OCI-M1 (cell line): Measurements from ENCODE around the gene WNK2.

Experiments used
- DNase-seq: peaks from one replicate; lab custom pipeline; 2025; lab: John Stamatoyannopoulos, UW

The WNK2 gene

DNA sequence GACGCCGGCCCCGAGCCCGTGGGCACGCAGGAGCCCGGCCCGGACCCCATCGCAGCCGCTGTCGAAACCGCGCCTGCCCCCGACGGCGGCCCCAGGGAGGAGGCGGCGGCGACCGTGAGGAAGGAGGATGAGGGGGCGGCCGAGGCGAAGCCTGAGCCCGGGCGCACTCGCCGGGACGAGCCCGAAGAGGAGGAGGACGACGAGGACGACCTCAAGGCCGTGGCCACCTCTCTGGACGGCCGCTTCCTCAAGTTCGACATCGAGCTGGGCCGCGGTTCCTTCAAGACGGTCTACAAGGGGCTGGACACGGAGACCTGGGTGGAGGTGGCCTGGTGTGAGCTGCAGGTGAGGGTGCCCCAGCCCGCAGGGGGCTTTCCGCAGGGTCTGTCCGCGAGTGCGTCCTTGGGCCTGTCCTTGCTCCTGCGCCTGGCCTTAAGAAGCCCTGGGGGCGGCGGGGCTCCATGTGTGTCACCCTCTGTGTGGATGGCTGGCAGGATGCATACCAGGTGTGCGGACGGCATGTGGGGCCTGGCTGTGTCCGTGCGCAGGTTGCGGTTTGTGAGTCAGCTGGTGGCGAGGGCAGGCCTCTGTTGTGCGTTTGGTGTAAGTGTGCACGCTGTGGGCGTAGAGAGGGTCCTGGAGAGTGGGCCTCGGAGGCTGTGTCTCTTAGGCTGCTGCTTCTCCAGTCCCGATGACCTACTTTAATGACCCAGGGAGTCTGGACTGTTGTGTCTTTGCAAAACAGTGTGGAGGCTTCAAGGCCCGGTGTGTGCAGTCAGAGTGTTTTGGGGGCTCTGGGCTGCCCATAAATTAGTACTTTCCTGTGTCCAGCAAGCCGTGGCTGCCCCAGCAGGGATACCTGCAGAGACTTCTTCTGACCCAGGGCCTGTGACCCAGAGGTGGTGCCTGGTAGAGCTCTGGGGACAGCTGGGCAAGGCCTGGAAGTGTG, 1.6 kb downstream of the WNK2 start:
- DNase-seq = no peak

DNA sequence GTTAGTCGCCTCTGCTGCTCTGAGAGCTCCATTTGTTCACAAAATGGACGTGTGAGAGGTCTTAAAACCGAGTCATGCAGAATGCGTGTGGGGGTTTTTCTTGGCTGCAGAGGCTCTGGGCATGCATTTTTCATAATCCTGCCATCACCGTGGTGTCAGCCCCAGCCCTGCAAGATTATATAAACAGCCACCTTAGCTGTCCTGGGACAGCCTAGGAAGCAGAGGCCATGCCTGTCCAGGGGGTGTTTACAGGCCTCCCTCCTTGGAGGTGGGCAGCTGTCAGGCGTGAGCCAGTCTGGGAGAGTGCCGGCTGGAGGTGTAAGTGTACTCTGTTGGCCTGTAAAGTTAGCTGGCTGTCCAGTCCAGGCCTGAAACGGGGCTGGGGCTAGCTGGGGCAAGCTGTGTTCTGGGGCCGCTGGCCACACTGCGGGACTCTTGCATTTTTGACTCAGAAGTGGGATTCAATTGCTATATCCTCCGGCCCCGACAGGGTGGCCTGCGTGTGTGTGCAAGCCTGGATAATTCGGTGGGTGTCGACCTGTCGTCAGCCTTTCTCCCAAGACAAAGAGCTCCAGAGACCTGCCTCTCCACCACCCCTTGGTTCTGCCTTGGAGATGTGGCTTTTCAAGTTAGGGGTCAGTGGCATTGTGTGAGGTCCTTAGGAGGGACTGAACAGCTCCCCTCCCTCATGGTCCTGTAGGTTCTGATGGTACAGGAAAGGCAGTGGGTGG, 2.4 kb downstream of the WNK2 start:
- DNase-seq = no peak

DNA sequence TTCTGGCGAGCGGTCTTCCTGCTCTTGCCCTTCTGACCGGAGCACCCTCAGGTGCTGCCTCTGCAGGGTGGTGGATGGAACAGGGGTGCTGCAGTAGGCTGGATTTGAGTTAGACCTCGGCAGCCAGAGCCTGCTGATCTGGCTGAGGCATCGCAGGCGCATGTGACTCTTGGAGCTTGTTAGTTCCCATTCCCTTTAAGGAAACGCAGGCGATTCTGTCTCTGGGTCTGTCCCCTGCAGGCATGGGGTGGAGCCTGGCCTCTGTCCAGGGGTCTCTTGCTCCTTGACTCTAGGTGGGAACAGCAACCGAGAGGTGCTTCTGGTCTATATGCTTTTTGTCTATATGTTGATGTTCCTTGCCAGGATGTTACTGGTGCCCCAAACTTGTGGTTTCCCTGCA, 3.1 kb downstream of the WNK2 start:
- DNase-seq = no peak

DNA sequence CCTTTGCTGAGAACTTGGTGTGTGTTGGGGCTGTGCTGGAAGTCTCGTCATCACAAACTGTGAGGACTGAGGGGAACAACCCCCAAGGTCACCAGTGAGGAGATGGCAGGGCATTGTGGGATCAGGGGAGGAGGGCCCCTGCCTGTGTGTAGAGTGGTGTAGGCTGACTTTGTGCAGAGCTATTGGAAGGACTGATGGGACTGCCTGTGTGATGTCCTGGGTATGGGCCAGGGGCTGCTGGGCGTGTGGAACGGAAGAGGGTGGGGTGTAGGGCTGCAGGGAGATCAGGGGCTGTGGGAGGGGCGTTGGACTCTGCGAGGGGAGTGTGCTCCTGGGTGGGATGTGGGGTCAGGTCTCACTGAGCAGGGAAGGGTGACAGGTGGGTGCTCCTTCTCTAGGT, 3.6 kb downstream of the WNK2 start:
- no peak for DNase-seq

DNA sequence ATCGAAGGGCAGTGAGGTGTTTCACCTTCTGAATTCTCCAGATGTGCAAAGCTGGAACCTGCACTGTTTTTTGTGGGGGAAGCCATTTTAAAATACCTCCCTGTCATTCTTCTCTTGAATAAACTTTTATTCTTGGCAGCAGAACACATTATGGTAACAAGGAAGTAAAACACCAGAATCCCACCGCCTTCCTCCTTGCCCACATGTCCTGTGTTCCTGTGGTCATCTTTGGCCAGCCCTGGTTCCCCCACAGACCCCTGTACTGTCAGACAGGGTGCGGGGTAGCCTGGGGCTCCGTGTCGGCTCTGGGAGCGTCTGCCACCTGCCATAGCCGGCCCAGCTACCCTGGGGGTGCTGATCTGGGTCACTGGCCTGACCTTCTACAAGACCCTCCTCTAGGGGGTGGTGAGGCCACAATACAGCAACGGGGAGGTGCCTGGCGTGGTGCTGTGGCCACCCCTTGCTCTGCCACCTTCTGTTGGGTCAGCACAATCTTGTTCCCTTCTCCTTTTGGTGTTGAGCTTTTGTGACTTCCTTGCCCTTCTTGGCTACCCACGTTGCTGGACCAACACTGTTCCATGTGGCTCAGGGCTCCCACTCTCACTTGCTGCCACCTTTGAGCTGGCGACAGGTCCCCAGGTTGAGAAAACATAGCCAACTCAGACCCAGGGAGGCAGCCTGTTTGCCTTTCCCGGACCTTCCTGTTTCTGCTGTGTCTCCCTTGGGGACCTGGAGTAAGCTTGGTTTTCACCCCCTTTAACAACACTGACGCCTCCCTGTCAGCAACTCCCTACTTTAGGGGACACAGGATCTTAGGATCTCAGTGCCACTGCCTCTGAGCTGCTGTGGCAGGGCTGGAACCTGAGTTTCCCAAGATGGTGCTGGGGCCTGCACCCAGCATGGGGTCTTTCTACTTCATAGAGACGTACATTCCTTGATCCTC, 4.8 kb downstream of the WNK2 start:
- DNase-seq = no peak

DNA sequence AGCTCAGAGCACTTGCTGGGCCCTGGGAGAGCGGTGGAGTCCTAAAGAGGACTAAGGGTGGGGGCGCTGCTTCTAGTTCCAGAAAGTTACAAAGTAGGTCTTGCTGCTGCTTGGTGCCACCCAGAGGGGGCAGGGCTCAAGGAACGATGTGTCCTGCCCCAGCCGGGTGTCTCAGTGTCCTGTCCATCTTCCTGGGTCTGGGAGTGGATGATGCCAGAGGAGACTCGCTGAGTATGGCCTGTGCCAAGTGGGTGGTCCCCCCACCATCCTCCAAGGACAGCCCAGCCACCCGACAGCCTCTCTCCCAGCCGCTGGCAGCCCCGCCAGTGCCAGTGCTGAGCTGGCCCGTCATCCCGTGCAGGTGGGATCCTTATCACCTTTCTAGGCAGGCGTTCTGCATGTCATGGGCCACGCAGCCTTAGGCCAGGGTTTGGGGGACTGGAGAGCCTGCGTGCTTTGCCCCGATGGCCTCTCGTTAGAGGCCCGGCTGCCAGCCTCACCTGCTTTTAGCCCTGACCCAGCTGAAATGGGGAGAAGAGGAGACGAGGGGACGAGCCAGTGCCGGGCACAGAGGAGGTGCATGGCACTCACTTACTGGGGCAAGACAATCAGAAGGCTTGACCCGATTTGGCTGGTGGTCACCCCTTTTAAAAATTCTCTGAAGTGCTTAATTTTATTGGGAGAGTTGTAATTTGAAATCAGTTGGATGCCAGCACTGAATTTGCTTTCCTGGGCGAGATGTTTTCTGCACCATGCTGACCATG, 5.6 kb downstream of the WNK2 start:
- DNase-seq = no peak

DNA sequence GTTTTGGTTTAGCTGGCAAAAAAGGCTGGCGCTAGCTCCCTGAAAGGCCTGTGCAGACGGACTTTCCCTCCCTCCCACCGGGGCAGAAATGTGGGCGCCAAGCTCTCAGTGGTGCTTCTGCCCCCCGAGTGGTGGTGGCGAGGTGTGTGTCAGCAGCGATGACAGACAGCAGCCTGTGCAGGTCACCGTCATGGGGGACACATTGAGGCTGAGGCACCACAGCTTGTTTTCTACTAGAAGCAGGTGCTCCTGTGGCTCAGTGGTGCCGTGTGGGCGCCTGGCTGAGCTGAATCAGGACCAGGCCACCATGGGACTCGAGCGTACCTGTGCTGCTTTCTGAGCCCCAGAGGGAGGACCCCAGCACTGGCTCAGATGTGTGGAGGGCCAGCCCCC, 6.2 kb downstream of the WNK2 start:
- no peak for DNase-seq

DNA sequence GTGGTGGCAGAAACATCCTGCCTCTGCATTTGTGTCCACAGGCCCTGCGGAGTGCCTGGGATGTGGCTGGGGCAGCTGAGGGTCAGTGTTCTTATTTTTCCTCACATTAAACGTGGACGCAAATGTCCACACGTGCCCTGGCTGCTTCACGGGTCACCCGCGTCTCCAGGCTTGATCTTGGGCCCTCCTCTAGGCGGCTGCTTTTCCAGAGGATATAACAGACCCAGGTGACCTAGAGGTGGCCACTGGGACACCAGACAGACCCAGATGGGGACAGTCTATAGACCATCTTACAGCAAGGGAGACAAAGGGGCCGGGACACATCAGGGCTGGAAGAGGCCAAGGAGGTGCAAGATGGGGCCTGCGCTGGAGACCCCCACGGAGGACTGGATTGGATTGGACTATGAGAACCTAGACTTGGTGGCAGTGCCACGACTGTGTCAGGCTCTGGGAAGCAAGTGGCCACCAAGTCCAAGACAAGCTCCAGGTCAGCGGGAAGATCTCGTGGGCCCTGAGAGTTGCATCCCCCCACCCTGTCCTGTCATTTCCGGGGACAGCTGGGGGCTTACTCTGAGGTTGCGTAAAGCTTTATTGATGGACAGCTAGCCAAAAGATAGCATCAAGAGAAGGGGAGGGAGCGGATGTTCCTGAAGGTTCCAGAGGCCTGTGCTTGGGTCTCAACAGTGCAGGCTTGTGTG, 6.9 kb downstream of the WNK2 start:
- no peak for DNase-seq

DNA sequence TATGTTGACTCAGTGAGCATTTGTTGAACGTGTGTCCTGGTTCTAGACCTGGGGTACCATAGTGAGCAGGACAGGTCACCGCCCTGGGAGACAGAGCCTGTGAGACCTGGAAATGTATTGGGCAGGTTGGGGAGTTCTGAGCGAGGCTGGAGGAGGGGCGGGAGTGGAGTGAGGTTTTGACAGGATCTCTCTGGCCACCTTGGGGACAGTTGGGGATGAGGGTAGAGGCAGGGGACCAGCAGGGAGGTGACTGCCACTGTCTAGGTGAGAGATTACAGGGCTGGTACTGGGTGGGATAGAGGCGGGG, 7.4 kb downstream of the WNK2 start:
- no peak for DNase-seq

DNA sequence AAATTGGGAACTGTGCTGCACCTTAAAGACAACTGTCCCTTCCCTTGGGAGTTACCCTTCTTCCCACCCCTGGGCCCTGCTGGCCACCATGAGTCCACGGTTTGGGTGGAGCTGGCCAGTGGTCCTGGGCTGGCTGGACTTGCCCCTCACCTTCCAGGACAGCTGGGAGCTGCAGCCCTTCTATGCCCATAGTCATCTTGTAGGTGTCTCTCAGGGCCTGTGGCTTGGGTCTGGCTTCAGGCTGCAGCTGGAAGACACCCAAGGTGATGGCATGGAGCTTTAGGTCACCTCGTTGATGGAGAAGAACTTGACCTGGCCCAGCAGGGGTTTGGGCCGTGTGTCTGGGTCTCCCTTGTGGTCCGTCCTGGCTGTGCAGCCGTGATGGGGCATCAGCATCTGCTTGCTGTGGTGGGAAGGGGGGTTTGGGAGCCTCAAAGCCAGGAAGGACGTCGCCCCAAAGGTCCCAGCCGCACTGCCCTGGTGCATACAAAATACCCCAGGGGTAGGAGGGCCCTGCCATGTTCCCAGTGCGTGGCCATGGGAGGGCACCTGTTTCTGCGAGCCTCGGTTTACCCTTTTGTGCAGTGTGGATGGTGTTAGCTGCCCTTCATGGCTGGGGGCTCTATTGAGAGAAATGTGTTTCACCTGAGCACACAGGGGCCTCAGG, 8.9 kb downstream of the WNK2 start:
- no peak for DNase-seq

DNA sequence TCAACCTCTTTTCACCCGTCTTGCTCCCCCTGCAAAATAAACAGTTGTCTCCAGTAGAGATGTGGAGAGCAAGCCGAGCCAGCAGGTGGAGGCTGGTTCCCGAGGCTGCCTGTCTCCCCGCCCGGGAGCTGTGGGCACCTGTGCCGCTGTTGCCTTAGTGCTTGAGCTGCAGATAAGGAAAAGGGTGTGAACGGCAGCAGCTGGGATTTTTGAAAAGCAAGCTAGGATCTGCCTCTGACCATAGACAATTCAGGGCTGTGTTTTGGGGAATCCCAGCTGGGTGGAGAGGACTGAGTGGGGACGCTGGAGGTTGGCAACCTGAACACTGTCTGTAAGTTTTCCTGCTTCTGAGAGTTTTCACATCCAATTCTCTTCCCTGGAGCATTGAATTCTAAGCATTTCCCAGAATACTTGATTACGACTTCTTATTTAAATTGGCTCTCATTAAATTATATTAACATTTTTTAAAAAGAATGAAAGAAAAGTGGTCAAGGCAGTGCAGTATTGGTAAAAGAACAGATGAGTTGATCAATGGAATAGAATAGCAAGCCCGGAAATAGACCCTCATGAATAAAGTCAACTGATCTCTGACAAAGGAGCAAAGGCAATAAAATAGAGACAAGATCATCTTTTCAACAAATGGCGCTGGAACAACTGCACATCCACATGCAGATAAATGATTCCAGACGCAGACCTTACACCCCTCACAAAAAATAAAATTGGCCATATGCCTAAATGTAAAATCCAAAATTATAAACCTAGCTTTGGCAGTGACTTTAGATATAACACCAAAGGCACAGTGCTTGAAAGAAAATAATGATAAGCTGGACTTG, 9.7 kb downstream of the WNK2 start:
- DNase-seq = no peak

DNA sequence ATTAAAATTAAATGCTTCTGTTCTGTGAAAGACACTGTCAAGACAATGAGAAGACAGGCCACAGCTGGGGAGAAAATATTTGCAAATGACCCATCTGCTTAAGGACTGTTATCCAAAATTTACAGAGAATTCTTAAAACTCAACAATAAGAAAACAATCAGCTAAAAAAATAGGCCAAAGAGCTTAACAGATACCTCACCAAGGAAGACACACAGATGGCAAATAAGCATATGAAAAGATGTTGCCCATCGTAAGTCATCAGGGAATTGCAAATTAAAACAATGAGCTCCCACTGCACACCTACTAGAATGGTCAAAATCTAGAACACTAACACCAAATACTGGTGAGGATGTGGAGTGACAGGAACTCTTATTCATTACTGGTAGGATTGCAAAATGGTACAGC, 10.3 kb downstream of the WNK2 start:
- no peak for DNase-seq

DNA sequence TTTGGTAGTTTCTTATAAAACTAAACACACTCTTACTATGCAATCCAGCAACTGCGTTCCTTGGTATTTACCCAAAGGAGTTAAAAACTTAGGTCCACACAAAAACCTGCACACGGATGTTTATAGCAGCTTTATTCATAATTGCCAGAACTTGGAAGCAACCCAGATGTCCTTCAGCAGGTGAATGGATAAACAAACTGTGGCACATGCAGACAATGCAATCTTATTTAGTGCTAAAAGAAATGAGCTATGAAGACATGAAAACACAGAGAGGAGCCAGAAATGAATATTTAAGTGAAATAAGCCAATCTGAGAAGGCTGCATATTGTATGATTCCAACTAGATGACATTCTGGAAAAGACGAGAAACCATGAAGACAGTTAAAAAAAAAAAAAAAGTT, 10.7 kb downstream of the WNK2 start:
- DNase-seq = no peak

DNA sequence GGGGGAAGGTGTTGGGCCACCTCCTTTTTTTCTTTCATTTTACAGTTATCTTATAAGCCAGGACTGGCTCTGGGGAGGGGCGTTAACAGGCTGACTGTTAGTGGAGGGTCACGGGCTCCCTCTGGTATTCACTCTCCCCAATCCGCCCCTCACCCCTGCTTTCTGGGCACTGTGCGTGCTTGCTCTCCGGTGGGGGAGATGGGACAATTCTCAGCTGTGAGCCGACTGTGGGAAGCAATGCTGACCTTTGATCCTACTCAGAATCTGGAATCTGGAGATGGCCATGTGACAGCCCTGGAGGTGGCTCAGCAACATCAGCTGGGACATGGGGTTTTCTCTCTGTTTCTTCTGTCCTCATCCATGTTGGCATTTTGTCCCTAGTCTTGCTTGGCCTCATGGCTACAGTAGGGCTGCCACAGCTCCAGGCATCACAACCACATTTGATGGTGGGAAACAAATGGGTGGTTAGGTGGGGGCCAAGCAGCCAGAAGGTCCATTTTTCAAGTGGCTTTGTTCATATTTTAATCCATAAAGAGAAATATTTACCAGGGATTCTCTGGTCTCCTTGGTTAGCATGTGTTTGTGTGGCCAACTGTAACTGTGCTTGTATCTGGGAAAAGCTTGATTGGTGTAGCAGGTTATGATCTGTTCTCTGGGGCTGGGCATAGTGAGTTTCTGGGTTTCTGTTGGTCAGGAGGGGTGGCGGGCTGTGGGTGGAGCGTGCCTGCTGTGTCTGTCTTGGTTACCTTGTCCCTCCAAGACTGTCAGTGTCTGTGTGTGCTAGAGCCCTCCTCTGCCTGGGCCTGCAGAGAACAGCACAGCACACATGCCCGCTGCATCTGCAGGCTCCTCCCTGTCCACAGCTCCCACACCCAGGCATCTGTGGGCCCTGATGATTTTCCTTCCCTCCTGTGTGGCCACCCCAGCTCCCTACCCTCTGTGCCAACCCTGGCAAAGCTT, 12.4 kb downstream of the WNK2 start:
- DNase-seq = no peak

DNA sequence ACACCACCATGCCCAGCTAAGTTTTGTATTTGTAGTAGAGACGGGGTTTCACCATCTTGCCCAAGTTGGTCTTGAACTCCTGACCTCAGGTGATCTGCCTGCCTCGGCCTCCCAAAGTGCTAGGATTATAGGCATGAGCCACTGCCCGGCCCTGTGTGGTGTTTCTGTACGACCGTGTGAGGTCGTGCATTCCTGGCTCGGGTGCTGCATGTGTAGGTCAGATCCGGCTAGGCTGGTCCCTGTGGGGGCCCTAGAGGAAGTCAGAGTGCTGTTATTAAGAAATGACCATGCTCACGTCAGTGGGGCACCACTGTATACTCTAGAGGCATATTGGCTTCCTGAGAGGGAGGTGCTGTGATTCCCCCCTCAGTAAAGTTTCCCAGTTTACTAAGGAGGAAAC, 13.7 kb downstream of the WNK2 start:
- no peak for DNase-seq

DNA sequence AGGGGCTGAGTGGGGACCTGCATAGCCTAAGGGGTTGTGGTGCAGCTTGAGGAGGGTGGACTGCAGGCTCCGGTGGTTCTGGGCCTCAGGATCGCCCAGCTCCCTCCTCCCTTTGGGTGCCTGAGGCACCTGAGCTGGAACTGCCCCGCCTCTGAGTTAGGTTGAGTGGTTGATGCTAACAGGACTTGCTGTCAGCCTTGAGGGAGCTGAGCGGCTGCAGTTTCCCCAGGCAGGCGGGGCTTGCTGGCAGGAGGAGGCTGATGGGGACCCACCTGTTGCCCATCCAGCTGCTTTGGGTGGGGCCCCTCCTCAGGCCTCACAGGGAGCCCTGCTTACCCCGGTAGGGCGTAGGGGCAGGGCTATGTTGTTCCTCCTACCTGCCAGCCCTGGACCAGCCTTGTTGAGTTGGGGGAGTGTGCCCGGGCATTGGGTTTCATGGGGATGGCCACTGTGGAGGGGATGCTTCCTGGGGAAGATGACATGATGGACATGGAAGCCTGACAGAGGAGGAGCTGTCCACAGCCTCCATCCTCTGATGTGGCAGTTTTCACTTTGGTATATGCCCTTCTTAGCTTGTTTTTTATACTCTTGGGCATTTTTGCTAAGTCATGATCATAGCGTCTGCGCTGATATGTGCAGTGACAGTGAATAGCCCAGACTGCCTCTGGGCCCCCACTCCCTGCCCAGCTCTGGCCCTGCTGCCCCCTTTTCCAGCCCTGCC, 14.3 kb downstream of the WNK2 start:
- no peak for DNase-seq

DNA sequence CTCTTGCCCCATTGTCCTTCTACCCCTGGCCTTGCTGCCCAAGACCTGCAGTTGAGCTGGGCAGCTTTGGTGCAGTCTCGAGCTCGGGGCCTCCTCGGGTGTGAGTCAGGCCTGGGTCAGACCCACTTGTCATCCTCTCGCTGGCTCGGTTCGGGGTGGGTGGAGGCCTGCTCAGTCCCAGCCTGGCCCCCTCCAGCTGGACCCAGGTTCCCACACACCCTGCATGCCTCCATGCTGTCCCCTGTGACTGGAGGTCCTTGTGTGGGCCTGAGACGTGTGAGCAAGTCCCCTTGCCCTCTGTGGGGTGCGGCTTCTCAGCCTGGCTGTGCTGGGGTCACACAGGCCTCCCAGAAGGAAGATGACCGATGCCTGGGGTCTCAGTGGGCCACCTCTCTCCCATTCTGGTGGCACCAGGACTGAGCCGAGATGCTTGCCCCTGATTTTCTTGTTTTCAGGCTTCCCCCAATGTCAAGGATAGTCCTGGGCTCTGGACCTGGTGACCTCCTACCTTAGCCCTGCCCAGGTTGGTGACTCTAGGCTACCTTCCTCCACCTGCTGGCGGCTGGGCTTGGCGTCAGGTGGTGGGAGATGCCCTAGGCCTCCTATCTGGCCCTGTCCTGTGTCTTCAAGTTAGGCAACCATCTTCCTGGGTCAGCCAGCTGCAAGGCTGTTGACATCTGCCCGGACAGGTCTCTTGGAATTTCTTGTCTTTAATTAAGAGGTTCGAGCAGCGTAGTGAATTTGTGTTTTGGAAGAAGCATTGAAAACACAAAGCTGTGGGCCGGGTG, 15.1 kb downstream of the WNK2 start:
- no peak for DNase-seq
